GM18861 (cell line): ENCODE results near the gene FBN2.

ENCODE experiments used
- ATAC-seq: cut with Tn5 transposase; IDR thresholded peaks from one replicate; pipeline ENCODE4 v1.9.1; 2021; ENCODE audit not compliant: unreplicated experiment

The FBN2 gene

DNA sequence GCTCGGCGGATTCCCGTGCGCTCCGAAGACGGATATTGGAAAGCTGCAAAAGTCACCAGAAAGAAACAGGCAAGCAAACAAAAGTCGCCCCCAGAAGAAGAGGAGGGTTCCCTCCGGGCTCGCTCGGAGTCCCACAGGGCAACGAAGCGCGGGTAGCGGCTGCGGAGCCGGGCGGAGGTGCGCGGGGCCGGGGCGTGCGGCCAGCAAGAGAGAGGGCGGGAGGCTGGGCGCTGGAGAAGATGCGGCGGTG, at the start of gene FBN2:
Gene FBN2 (minus strand): TSS at position 246 of the 250 bp plus-strand sequence. CDS start 642 bp downstream, outside the sequence.
- no peak for ATAC-seq

DNA sequence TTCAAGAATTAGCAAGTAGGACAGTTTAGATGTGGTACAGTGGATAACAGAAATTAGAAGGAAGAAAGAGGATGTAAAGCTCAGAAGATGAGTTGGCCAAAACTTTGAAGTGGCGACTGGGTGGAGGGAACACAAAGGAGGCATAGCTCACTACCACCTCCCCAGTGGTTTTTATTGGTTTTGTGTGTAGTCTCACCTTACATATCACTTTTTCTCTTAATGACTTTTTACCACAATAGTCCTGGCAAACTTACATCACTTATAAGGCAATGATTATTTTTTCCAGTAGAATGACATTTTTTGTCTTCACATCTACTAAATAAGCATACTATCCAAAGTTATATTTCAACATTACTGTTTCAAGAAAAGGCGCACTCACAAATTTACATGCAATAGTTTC, 49.2 kb upstream of the FBN2 start:
- no peak for ATAC-seq

DNA sequence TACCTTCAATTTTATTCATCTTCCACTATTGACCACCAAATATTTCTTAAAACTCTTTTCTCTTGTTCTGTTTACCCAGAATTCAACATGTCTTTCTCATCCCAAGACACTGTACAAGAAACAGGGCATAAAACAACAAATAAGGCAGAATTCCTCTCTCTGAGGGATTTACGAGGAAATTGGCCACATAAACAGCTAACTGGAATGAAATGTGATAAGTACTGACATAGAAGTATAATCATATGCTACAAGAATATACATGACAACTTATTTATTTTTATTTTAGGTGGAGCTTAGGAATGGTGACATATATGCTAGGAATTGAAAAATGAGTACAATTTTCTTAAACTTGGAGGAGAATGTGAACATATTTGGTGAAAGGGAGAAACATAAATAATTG, 48.8 kb upstream of the FBN2 start:
- ATAC-seq: no peak

DNA sequence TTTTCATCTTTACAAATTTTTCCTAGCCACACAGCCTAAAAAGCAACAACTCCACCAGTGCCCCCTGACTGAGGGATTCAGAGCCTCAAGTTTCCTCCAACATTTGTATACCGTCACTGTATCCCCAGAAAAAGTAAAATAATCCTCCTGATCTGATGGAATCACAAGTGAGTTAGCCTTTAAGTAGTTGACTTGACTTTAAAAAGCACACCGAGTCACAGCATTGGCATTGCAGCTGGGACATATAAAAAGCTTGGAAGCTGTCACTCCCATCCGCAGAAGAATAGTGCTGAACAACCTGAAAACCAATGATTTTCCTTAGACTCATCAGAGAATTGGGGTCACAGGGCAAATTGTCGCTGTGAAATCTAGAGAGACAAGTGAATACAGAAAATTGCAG, 41.6 kb upstream of the FBN2 start:
- ATAC-seq: no peak

DNA sequence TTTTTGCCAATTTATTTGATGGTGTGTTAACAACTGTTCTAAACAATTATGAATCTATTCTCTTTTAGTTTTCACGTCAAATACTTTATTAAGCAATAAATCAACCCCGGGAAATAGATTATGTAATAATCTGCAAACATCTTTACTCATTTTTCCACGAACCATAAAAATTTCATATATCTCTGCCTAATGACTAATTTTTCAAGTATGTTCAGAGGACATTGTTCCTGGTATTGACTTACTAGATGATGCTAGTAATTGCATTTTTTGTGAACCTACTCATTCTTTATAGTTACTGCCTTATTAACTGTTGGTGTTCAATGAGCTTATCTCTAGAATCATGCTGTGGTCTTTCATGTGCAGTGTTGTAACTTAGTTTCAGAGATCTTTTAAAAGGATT, 41.0 kb upstream of the FBN2 start:
- ATAC-seq: no peak

DNA sequence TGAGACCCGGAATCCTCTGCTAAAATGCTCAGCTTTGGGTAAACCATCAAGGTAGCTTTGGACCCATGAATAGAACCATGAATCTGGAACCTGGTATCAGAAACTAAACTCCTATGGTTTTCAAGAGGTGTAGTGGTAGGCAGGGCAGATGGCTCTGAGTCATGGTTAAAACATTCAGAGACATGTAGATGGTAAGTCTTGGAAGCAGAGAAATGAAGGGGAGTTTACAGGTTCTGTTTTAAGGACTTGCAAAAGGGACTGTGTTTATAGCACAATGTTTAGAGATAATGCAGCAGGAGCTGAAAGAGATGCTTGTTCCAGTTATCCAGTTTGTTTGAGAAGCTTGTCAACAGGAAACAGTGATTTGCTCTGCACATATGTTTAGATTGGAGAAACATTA, 36.0 kb upstream of the FBN2 start:
- ATAC-seq: no peak

DNA sequence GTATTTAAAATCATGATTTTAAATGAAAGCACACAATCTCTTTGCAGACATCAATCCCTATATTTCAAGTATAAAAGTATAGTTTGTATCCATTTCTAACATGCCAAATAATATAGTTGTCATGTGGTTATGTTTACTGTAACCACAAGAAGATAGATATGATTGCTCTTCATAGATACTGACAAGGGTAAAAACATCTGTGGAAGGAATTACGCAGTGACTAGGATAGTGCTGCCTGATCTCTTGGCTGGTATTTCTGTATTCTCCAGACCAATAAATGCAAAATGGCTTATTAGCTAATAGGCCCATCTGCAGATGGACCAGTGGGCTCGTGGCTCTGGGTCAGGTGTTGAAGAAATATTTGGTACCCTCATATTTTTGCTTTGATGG, 34.9 kb upstream of the FBN2 start:
- ATAC-seq: no peak

DNA sequence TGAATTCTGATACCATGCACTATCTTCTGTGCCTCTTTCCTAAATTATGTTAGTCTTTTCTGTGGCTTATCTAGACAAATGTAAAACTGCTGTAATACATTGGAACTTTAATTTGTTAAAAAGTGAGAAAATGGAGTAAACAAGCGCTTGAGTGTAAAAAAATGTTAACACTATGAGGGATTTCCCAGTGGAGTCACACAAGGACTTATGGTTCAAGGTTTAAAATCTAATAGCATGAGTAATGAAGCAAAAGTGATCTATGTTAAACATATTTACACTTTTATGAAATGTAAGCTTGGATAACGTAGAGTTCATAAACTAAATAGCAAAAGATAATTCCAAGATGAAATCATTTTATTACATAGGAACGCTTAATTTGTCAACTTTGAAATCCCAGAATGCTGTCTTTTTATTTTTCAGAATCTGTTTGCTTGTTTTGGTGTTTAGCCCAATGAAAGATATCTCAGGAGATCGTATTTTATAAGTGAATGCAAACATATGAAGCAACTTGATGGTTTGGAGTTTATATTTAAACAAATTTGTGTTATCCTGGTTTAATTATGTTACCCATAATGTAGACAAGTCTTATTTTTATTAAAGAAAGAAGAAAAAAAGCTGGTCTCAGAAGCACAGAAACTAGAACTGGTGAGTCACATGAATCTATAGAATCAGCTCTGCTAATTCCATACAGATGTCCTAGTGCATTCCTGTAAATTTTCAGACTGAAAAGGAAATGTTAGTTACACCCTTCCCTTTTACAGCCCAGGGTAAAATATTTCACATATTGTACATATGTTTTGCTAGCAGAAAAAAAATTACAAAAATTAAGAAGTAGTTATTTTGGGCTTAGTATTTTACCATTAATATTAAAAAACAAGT, 34.2 kb upstream of the FBN2 start:
- no peak for ATAC-seq

DNA sequence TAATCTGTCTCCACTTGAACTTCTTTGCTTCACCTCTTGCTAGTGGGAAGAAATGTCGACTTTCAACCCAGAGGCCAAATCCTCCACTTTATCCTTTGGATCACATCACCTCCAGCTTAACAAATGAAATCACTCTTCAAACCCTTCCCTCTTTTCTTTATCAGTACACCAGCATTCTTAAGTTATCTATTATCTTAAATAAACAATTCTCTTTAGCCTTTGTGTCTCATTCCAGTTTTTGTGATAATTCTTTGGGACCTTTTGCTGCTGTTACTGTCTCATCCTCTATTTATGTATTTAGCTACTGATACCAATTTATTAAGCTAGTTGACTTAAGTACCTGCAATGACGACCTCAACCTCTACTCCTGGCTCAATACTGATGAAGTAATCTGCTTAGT, 28.1 kb upstream of the FBN2 start:
- ATAC-seq: no peak

DNA sequence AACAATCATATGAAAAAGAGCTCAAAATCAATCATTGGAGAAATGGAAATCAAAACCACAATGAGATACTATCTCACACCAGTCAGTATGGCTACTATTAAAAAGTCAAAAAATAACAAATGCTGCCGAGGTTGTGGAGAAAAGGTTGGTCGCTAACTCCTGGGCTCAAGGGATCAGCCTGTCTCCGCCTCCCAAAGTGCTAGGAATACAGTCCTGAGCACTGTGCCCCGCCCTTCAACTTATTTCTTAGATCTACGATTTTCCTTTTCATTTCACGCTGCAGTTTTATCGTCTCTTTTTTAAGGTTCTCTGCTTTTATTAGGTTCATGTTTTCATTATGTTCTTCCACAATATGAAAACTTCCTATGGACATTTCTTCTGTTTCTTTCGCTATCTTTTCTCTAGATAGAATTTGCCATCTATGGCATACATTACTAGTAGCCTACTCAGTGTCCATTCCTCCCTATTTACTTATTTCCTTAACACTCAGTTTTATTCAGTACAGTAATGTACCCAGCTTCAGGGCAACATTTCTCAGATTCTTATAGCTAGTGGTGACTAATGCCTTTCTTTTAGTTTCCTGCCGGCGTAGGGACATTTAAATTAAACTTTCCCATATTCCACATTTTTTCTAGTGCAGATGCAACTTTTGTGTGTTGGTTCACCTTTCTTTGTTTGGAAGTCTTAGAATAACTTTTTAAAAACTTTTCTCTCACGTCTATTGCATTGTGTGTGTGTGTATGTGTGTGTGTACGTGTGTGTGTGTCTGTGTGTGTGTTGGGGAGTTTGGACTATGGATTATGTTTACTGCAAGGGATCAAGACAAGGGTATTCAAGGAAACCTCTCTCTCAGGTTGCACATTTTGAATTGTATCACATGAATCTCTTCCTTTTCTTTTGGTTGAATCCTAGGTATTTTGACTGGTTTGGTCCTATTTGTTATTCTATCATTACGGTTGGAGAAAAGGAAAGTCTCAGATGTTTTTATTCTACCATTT, 21.6 kb upstream of the FBN2 start:
- ATAC-seq: no peak

DNA sequence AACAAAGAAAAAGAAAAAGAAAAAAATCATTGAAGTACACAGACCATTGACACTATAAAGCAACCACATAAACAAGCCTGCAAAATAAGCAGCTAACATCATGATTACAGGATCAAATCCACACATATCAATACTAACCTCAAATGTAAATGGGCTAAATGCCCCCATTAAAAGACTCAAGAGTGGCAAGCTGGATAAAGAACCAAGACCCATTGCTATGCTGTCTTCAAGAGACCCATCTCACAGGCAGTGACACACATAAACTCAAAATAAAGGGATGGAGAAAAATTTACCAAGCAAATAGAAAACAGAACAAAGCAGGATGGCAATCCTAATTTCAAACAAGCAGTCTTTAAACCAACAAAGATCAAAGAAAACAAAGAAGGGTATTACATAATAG, 15.7 kb upstream of the FBN2 start:
- no peak for ATAC-seq

DNA sequence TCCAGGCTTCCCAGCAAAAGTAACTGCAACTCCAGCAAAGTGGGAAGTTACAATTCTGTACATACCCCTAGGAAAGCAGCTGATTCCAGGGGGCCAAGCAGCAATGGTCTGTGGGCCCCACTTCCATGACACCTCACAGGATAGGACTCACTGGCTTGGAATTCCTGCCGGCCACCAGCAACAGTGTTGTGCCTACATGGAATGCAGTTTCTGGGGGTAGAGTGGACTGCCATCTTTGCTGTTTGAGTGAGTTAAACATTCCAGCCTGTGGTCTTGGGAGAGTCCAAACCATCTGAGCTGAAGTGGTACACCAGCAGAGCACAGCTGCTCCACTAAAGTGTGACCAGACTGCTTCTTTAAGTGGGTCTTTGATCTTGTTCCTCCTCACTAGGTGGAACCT, 13.4 kb upstream of the FBN2 start:
- no peak for ATAC-seq

DNA sequence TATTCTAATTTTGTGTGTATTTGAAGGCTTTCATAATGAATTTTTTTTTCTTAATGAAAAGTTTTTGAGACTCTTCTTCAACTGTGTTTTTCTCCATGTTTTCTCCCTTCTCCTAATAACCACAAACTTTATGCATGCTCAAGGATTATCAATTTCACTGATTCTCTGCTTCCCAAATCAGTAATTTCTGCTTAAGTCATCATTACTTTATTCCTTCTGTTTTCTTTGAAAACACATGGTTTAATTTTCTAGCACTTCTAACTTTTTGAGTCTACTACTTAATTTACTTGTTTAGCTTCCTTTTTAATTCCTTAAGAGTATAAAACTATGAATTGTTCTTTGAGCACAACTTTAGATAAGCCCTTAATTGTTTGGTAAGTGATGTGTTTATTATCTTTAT, 11.5 kb upstream of the FBN2 start:
- no peak for ATAC-seq

DNA sequence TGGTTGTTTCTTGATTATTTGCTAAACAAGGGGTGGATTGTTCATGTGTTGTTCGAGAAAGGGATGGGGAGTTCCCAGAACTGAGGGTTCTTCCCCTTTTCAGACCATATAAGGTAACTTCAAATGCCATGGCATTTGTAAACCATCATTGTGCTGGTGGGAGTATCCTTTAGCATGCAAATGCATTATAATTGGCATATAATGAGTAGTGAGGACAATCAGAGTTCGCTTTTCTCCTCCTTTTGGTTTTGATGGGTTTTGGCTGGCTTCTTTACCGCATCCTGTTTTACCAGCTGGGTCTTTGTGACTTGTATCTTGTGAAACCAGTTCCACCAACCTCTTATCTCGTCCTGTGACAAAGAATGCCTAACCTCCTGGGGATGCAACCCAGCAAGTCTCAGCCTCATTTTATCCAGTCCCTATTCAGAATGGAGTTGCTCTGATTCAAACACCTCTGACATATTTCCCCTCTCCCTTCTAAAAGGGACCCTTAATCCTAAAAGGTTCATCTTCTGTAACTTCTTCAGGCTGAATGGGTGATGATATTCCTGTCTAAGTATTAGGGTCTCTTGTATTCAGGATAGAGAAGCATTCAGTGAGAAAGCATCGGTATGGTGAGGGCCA, 8.7 kb upstream of the FBN2 start:
- ATAC-seq: no peak

DNA sequence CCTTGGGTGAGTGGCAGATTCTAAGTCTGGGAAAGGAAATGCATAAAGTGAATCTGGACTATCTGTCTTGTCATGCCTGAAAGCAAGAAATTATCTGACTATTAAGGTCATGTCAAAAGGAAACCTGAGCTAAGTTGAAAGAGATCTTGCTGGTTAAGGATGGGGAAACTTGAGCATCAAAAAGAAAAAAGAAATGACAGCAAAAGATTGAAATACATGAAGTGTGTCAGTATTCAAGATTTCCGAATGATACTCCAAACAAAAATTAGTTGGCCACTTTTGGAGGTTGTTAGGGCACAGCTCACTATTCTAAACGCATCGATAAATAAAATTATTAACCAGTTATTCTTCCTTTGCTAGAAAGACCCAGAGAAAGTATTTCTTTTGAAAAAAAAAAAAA, 3.3 kb upstream of the FBN2 start:
- no peak for ATAC-seq

DNA sequence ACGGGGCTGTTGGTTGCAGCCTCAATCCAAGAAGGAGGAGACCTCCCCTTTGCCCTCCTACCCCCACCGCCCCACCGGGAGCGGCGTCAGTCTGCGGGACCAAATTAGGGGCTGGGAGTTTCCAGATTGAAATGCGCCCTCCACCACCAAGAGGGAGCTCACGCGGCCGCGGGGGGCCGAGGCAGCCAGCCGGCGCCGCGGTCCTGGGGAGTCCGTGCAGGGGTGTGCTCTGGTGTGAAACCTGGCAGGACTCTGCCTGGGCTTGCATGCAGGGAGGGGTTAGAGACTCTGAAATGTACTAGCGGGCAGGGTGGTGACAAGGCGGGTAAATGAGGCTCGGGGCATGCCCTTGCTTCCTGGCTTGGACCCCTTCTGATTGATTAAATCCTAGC, 989 bp upstream of the FBN2 start:
- ATAC-seq: no peak

DNA sequence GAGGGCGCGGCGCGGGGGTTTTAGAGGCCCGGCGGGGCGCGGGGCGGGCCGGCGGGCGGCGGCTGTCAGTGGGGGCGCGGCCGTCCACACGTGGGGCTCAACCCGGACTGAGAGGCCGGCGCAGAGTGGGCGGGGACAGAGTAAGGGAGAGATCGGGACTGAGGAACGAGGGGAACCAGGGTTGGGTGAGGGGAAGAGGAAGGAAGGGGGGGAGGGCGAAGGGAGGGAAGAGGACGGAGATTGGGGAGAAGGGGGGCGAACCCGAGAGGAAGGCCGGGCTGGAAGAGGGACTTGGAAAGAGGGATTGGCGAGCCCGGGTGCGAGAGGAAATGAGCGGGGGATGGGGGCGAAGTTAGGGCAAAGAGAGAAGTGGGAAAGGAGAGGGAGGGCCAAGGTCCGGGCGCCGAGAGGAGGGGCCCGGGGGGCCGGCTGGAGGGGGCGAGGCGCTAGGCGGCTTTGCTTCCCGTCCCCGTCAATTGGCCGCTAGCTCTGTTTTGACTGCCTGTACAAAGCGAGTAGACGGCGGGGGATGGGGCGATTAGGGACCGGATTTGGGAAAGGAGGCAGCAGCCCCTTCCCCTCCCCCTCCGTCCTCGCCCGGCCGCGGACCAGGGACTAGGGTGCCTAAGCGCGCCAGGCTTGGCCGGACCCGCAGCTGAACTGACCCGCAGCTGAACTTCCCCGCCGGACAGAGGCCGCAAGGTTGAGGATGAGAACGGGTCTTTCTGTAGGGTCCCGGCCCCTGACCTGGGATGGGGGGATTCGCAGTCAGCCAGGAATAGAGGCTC, 399 bp upstream of the FBN2 start:
- no peak for ATAC-seq

DNA sequence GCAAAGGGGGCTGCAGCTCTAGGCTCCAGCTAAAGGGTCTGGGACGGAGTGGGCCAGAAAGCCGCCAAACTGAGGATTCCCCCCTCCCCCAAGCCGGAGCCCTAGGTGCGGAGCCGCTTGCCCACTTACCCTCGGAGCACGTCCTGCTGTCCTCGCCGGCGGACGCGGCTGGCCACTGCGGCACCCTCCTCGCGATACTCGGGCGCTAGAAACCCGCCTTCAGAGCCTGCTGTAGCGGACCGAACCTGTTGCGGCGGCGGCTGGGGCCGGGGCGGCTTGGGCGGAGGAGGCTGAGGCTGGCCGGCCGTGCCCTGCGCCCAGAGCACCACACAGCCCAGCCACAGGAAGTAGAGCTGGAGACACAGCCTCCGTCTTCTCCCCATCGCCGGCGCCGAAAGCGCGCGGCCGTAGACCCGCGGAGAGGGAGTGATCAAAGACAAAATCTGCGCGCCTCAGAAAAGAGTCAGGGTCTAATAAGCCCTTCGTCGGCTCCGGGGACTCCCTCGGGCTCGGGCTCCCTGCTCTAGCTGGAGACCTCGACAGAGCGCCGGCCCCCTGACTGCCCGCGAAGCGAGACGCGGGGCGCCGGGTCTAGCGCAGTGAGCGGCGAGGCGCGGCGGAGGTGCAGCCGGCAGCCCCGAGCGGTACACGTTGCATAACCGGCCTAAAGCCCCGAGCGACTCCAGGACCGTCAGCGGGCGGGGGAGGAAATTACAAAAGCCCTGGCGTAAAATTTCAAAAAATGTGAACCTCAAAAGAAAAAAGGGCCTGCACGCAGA, 635 bp downstream of the FBN2 start:
- no peak for ATAC-seq

DNA sequence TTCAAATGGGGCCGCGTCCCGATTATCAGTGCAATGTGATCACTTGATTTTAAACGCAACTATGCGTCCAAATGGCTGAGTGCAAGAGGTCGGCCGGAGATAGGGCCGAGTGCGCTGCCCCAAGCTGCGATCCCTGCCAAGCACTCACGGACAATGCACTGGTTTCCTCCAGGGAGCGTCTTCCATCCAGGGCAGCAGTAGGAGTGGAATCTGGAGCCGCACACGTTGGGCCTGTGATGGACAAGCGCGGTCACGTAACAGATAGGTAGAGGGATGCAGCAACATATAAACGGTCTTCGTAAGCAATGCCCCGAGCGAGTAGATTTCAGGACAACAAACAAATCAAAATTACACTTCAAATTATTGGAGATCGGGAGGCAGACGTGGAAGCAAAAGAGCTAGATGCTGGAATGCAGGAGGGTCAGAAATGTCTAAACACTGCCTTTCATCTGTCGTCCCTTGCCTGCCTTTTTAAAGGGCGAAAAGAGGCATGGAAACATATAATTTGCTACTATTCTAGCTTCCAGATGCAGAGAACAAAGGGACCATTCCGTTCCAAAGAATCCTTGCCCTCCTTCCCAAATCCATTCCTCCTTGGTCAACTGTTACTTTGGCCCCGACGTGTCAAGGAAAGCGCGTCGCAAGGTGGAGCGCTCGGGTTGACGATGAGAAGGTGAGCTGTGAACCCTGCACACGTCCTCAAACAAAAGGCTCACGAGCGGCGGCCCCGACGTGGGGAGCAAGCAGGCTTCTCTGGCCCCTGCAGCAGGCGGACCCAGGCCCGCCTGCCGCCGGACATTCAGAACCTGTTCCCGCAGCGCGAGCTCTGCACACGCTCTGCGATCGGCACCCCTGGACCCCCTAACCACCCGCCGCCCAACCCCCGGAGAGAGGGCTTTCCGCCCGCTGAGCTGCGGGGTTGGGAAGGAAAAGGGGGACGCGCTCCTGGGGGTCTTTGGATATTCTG, 1.5 kb downstream of the FBN2 start:
- ATAC-seq: no peak
